NCI-H187 (cell line): Measurements from ENCODE around the gene CFAP77.

Source experiments
- DNase-seq, 2 experiments: peaks; one replicate each; lab custom pipeline; 2025; lab: John Stamatoyannopoulos, UW

Gene CFAP77

DNA sequence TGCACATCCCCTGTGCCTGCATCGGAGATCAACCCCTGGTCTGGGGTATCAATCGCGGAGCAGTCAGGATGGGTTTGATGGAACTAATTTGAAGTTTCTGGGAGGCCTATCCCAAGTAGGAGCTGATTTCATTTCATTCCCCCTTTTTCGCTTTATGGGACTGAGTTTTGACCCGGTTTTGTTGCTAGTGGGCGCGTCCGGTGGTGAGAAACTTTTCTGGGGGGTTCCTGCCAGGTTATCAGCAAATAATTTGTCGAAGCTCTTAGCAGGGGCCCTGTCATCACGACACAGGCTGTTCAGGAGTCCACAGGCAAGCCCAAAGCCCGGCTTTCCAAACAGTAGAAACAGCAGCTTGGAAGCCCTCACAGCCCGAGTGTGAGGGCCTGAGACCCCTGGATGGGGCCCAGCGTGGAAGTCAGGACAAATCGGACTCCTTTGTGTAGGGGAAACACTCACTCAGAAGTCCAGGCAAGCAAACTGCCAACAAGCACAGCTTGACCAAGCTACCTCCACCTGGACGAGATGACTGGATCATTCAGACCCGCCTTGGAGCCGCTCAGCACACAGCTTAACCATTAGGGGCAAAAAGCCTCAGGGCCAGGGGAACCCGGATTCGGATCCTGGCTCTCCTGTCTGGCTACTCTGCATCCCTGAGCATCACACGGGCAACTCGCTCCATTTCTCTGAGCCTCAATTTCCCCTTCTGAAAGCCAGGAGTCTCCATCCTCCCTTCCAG is 108.0 kb downstream of the CFAP77 start:
- DNase-seq, result no peak

DNA sequence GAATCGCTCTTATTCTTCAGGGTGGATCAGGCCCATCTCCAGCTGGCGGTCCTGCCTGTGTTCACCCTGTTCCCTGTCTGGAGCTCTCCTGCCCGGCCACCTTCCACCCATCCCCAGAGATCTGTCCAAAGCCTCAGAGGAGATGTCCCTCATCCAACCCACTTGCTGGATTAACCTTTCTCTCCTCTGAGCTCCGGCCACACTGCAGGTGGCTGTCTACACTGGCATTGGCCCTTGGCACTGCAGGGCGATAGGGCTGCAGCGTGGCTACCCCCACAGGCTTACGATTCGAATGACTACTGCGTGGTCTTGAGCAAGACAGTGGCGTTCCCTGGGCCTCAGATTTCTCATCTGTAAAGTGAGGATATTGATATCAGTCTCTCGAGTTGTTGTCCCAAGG is 108.6 kb downstream of the CFAP77 start:
- DNase-seq, result no peak

DNA sequence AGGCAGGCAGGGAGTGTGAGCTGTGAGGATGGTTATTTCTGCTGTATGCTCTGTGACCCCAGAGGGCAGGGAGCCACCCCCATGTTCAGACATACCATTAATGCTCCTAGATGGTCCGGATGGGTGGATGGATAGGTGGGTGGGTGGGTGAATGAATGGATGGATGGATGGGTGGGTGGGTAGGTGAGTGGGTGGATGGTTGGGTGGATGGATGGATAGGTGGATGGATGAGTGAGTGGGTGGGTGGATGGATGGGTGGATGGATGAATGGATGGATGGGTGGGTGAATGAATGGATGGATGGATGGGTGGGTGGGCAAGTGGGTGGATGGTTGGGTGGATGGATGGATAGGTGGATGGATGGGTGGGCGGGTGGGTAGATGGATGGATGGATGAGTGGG is 109.0 kb downstream of the CFAP77 start:
- no peak for DNase-seq

DNA sequence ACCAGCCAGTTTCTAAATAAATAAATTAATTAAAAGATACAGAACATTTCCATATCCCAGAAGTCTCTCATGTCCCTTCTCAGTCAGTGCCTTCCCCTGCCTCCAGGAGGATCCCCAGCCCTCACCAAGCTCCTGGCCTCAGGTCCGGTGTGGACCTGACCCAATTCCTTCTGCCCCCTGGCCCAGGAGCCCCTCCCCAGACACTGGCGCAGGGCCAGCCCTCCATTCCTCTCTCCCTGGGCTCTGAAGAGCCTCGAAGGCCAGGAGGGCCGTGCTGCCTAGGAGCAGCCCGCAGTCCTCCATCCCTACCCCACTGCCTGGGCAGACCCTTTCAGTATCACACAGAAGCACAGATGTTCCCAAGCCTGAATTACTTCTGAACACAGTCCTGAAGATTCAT is 110.6 kb downstream of the CFAP77 start:
- DNase-seq, result no peak

DNA sequence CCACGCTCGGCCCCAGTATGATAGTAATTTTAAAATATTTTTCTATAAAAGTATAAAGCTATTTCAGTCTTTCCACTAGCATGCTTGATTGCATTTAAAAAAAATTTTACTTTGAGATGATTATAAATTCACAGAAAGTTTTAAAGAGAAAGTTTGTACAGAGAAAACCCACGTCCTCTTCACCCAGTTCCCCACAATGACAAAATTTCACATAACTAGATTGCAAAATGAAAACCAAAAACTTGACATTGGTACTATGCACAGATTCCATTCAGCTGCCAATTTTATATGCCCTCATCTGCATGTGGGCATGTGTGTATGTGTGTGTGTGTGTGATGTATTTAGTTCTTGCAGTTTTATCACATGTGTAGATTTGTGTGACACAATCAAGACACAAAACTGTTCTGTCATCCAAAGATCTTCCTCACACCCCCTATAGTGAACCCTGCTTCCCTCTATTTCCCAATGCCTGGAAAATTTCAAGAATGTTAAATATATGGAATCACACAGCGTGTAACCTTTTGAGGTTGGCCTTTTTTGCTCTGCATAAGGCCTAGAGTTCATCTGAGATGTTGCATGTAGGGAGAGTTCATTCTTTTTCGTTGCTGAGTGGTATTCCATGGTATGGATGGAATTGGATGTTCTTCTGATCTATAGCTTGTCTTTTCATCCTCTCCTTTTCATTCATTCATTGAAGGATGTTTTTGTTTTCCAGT is 115.5 kb downstream of the CFAP77 start:
- DNase-seq, result no peak

DNA sequence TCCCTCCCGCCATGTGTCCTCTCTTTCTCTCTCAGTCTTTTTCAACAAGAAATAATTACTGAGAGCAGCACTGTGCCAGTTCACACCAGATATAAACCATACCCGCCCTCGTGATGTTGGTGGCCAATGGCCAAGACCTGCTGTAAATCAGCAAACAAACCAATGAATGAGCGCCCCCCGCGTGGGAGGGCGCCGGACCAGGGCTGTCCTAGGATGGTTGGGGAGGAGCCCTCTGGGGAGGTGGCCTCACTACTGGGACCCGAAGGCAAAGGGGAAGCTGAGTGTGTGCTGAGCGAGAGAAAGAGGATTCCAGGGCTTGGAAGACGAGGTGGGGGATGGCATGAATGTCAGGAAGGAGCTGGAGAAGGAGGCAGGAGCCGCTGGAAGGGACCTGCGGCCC is 121.2 kb downstream of the CFAP77 start:
- DNase-seq, result no peak

DNA sequence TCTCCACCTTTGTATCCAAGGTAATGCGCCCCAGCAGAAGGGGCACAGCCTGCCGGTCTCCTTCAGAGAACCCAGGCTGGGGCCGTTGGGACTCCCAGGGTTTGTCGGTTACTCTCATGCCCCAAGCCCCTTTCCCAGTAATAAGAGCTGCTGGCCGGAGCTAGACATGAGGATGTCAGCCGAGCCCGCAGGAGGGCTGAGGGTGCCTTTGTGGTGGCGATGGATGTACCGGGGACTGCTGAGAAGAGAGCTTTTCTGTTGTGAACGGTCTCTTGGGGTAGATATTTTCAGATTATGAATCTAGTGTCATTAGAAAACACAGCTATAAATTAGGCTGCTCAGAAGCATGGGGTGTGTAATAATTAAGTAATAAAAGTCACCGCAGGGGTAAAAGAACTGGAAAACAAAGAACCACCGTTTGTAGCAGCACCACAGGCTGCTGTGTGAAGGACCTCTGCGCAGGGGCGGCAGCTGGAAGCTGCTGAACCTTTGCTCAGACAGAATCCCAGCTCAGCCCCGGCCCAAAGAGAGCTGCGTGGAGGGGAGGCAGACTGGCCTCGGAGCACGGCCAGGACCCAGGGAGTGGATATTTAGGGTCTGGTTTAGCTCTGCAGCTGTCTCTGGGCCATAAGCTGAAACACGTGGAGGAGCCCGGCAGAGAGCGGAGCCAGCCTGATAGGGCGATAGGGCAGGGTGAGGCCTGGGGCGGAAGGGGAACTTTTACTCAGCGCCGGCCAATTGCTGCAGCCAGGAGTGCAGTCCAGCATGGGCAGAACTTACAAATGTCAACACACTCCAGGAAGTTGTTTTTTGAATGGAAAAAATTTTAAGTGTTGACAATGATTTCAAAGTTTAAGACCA is 121.9 kb downstream of the CFAP77 start:
- DNase-seq, result no peak

DNA sequence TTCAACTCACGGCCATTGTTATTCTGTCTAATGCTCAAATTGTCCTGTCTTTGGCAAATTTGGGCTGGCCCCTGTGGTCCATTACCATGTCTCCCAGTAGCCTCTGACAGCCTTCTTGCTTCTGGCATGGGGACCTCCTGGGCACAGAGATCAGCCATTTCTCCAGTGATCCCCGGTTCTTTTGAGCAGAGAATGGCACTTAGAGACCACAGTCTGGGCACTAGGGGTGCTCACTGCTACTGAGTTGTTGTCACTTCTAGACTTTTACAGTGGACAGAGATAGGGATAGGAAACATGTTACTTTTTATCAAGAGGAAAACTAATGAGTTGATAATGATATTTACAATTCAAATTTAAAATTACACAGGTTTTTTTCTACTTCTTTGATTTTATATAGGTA is 124.8 kb downstream of the CFAP77 start:
- DNase-seq, result no peak

DNA sequence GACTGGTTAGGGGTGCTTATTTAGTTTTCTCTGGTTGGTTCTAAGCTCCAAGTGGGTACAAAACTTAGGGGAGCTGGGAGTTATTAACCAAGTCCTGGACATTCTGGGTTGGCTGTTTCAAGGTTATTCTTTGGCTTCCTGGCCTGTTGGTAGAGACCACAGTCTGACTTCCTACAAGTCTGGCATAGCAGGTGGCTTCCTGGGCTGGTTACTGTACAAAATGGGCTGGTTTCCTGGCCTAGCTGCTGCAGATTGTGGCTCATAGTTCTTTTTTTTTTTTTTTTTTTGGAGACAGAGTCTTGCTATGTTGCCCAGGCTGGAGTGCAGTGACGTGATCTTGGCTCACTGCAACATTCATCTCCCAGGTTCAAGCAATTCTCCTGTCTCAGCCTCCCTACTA is 126.1 kb downstream of the CFAP77 start:
- no peak for DNase-seq

DNA sequence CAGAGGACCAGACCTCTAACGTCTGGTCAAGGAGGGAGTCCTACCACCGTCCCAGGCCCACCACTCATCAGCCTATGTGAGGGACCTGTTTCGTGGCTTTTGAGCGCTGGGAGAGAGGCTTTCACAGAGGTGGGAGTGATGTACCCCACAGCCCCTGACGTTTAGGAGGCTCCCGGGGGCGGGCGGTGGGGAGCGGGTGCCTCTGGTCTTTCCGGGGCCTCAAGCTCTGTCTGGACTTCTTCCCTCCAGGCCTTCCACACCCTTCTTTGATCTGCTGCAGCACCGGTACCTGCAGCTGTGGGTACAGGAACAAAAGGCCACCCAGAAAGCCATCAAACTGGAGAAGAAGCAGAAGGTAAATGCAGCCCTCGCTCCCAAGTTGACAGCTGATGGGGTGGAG is 127.3 kb downstream of the CFAP77 start:
- DNase-seq, result no peak

DNA sequence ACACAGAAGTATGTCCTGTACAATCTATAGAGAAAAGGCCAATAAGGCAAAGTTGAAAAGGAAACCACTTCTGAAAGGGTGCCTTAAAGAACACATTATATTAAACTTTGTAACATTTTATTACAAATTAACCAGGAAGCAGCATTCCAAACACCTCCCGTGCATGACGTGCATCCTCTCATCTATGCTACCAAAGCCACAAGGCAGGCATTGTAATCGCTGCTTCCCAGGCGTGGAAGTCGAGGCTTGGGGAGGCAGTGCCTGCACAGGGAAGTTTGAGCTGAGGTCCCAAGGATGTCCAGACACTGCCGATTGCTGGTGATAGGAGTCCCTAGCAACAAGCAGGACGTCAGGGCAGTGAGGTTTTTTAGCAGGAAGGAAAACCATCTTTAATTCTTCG is 128.1 kb downstream of the CFAP77 start:
- no peak for DNase-seq

DNA sequence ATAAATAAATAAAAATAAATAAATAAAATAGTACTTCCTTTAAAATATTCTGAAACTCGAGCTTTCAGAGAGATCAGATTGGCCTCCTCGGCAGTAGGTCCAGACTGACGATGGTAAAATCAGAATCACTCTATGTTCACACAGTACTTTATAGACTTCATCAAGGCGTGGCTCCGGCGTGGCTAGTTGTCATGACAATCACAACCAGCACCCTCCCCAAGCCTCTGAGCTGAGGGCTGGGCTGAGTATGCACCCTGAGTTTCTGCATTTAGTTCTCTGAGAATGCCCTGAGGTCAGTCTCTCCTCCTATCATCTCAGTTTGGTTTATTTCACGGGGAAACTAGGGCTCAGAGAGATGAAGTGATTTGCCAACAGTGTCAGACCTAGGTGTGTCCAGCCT is 129.1 kb downstream of the CFAP77 start:
- no peak for DNase-seq

DNA sequence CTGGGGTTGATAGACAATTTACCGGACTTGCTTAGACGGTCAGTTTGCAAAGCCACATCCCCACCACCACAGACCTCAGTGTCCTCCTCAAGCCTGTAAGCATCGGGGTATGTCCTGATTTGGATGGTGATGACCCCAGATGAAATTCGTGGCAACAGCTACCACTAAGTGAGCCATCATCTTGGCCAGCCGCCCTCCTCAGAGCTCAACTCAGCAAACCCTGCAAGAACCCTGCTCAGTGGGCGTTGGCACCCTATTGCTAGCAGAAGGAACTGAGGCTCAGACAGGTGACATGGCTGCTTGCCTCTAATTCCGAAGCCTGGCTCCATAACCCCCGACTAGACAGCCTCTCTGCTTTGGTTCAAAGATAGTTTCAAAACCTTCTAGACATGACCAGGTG is 131.0 kb downstream of the CFAP77 start:
- no peak for DNase-seq

DNA sequence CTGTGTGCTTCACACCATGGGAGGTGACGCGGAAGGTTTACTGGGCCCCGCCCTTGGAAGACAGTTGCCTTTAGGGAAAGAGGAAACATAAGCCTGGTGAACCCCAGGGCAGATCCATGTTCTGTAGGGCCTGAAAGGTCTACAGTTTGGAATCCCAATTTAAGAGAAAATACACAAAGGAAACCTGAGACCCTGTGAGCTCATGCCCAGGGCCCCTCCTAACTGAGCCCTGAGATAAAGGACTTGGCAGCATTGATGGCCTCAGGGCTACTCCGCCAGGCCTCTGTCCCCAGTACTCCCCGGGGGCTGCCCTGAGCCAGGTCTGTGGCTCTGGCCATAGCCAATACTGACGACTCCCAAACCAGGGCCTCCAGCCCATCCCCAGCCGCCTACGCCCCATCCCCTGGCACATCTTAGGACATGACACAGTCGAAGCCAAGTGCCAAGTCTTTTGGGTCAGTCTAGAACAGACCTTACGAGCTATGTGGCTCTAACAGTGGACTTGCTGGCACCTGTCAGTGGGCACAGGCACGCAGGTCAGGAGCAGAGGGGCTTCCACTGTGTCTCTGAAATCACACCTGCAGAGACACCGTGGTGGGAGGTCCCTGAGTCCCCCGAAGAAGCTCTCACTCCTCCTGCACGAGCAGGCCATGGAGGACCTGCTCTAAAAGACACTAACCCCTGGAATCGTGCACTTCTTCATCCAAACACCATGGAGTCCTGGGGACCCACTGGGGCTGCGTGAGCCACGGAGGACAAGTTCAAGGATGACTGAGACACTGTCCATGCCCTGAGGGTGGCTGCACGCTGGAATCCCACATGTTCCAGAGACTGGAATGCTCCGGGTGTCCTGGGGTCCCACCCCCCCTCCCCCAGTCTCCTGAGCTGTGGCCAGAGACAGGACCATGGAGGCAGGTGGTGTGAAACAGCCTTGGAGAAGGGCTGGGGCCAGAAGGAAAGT is 132.1 kb downstream of the CFAP77 start:
- no peak for DNase-seq

DNA sequence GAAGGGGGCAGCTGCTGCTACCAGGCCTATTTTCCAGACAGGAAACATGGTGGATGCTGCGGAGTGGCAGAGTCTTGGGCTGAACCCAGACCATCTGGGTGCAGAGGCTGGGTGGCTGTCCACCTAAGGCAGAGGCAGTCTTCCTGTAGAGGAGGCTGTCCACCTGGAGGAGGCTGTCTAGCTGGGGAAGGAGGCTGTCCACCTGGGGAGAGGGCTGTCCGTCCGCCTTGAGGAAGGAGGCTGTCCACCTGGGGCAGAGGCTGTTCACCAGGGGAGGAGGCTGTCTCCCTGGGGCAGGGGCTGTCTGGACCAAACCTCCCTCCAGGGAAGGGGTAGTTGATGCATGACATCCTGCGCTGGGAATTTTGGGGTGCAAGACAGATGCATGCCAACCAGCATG is 133.2 kb downstream of the CFAP77 start:
- DNase-seq, result no peak

DNA sequence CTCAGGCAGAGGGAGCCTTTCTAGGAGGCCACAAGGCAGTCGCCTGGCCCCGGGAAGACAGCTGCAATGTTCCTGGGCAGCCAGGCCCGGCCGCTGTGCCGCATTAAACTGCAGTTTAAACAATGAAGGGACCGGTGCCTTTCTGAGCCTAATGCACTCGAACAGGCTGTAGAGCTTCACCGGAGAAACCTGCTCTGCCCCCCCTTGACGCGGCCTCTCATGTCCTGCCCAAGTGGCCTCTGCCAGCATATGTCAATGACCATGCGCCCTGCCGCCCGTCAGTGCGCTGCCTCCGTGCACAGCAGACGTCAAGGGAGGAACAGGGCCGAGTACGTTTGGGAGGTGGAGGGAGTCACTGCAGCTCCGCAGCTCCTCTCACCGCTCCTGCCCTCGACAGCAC is 133.9 kb downstream of the CFAP77 start:
- no peak for DNase-seq

DNA sequence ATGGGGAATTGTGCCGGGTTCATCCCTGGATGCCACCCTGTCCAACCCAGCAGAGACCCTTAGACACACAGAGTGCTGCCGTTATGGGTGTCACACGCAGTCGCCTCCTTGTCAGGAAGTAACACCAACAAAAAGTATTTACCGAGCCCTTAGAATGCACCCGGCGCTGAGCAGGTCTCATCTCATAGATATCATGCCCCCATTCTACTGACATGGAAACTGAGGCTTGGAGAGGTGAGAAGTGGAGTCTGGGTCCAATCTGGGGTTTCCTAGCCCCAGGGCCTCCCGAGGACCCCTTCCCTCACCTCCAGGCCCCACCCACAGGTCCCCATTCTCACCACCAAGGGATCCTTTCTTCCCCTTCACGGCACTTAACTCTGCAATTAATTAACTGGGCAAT is 135.6 kb downstream of the CFAP77 start:
- no peak for DNase-seq

DNA sequence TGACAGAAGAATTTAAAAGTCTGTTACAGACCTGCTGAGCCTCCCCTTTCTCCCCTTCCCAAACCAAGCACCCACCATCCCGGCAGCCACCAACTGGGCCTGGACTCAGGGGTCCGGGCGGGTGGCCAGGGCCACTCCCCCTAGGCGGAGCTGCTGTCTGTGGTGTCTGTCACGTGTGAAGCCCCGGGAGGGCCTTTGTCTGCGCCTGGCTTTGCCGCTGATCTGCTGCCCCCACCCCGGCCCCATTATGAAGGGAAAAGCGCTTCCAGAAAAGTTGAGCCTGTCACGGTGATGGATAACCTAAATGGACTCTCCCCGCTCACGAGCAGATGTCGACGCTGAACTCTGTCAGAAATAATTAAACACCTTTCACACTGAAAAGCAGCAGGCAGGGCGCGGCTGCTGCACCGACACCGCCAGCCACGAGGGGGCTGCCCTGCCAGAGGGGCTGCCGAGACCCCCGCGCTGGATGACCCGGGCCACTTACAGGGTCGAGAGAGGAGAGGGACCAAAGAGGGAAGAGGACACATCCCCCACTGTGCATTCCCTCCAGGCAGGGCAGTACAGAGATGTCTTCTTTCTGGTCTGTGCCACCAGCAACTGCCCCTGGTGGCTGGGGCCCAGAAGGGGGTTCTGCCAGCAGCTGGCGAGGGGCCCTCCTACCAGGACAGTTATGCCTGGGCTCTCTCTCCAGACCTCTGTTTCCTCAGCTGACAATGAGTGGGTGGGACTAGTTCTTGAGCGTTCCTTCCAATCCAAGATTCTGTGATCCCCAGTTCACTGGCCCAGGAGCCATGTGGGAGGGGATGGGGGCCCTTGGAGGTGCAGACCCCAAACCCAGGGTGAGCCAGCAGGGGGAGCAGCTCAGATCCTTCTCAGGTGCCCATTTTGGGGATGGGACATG is 136.4 kb downstream of the CFAP77 start:
- DNase-seq, result no peak

DNA sequence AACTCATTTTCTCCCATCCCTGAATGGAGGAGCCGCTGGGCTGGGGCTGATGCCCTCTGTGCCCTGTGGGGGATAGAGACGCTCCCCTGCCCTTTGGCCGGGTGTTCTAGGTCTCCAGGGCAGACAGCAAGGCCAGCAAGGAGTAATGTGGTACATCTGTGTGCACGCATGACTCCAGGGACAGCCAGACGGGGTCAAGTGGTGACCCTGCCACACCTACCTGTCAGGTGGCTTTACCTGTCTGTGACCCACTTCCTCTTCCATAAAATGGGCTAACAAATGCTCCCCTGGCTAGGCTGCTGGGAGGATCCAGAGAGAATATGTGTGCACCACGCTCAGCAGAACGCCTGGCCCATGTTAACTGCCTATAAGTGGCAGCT is 137.0 kb downstream of the CFAP77 start:
- DNase-seq, result no peak

DNA sequence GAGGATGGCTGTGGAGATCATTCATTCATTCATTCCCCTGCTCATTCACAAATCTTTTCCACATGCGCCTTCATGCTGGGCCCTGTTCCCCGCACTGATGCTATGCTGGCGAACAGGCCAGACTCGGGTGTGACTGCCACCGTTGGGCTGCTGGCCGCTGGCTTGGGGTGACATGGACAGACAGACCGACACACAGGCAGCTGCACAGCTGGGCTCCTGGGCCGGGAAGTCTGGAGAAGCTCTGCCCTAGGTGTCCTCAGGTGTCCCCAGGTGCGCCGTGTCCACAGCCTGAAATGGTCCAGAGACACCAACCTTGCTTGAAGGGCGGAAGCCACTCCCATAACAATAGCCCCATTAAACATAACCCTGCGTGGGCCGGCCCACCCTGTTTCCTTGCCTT is 137.4 kb downstream of the CFAP77 start:
- no peak for DNase-seq
